Liver (tissue), 9 donors: ENCODE results near the gene OR5D16. TPM values are rescaled to one million over a fixed set of nuclear protein-coding genes. Genes with fewer than 3 reads are reported as not detected.

ENCODE experiments used
- DNase-seq: peaks from one replicate; pipeline ENCODE4 v3.0.0-alpha.2; 2017; ENCODE audit warnings: low spot score
- H3K27ac ChIP-seq, 2 donors: one replicate each; pipeline ENCODE4 v1.7.0; 2013; ENCODE audit warnings: inconsistent platforms in 2 of 2, low read length in 2 of 2, control low read depth in 1 of 2, low read depth in 1 of 2, mild to moderate bottlenecking in 1 of 2
- H3K27me3 ChIP-seq, 4 donors: one replicate each; pipeline versions ENCODE4 v1.6.1 to v1.7.0; 2013; ENCODE audit warnings: low read length in 3 of 4, inconsistent platforms in 1 of 4, mild to moderate bottlenecking in 1 of 4, moderate library complexity in 1 of 4; ENCODE audit not compliant: control insufficient read depth in 4 of 4, insufficient read depth in 4 of 4
- H3K36me3 ChIP-seq, 4 donors: one replicate each; pipeline versions ENCODE4 v1.6.1 to v1.7.0; 2013; ENCODE audit warnings: low read length in 3 of 4, mild to moderate bottlenecking in 3 of 4, low read depth in 1 of 4, moderate library complexity in 1 of 4; ENCODE audit not compliant: control insufficient read depth in 4 of 4, insufficient read depth in 3 of 4
- H3K4me1 ChIP-seq, 4 donors: one replicate each; pipeline versions ENCODE4 v1.6.1 to v1.7.0; 2013; ENCODE audit warnings: low read length in 3 of 4, mild to moderate bottlenecking in 3 of 4, moderate library complexity in 1 of 4; ENCODE audit not compliant: control insufficient read depth in 4 of 4, insufficient read depth in 4 of 4
- H3K4me3 ChIP-seq, 3 donors: one replicate each; pipeline versions ENCODE4 v1.6.1 to v1.7.0; 2013; ENCODE audit warnings: low read length in 3 of 3, control low read depth in 1 of 3, low read depth in 1 of 3, mild to moderate bottlenecking in 1 of 3
- H3K9ac ChIP-seq, 2 donors: one replicate each; pipeline ENCODE4 v1.7.0; 2013; ENCODE audit warnings: low read length in 2 of 2, mild to moderate bottlenecking in 2 of 2, moderate library complexity in 2 of 2, control low read depth in 1 of 2, low read depth in 1 of 2
- H3K9me3 ChIP-seq, 4 donors: one replicate each; pipeline versions ENCODE4 v1.6.1 to v1.7.0; 2013; ENCODE audit warnings: low read length in 3 of 4; ENCODE audit not compliant: control insufficient read depth in 4 of 4
- ATF3 ChIP-seq: IDR thresholded peaks from 2 replicates; pipeline ENCODE4 v1.6.1; 2016; ENCODE audit warnings: antibody characterized with exemption
- CTCF ChIP-seq: fragments of 150-350 bp; IDR thresholded peaks from 2 replicates; pipeline ENCODE4 v1.5.1; 2017; ENCODE audit warnings: improper control_type of control experiment, low read depth, low read length; ENCODE audit not compliant: missing input control
- FOXA1 ChIP-seq: IDR thresholded peaks from 2 replicates; pipeline ENCODE4 v1.6.1; 2016; ENCODE audit warnings: antibody characterized with exemption
- FOXA2 ChIP-seq: IDR thresholded peaks from 2 replicates; pipeline ENCODE4 v1.6.1; 2016; ENCODE audit warnings: antibody characterized with exemption
- HNF4A ChIP-seq, 2 donors: conservative IDR thresholded peaks; 2 replicates each; pipeline ENCODE4 v1.6.1; 2016; ENCODE audit warnings: antibody characterized with exemption in 2 of 2, mild to moderate bottlenecking in 2 of 2
- HNF4G ChIP-seq: IDR thresholded peaks from 2 replicates; pipeline ENCODE4 v1.6.1; 2016; ENCODE audit warnings: antibody characterized with exemption
- JUND ChIP-seq, 2 donors: IDR thresholded peaks; 2 replicates each; pipeline ENCODE4 v1.6.1; 2016; ENCODE audit warnings: antibody characterized with exemption in 2 of 2
- MAX ChIP-seq: IDR thresholded peaks from 2 replicates; pipeline ENCODE4 v1.6.1; 2016; ENCODE audit warnings: antibody characterized with exemption
- NR2F2 ChIP-seq: IDR thresholded peaks from 2 replicates; pipeline ENCODE4 v1.6.1; 2016; ENCODE audit warnings: antibody characterized with exemption
- RAD21 ChIP-seq, 2 donors: IDR thresholded peaks; 2 replicates each; pipeline ENCODE4 v1.6.1; 2016; ENCODE audit warnings: antibody characterized with exemption in 2 of 2, mild to moderate bottlenecking in 2 of 2
- REST ChIP-seq: IDR thresholded peaks from 2 replicates; pipeline ENCODE4 v1.6.1; 2016; ENCODE audit warnings: antibody characterized with exemption, mild to moderate bottlenecking
- SP1 ChIP-seq: IDR thresholded peaks from 2 replicates; pipeline ENCODE4 v1.6.1; 2018; ENCODE audit warnings: antibody characterized with exemption, mild to moderate bottlenecking
- TAF1 ChIP-seq: conservative IDR thresholded peaks from 2 replicates; pipeline ENCODE4 v1.6.1; 2016; ENCODE audit warnings: antibody characterized with exemption, mild to moderate bottlenecking
- YY1 ChIP-seq: IDR thresholded peaks from 2 replicates; pipeline ENCODE4 v1.6.1; 2016; ENCODE audit warnings: antibody characterized with exemption, mild to moderate bottlenecking
- ZBTB33 ChIP-seq: IDR thresholded peaks from 2 replicates; pipeline ENCODE4 v1.6.1; 2016; ENCODE audit warnings: antibody characterized with exemption
- WGBS: extraction: QIAGEN DNeasy Blood & Tissue Kit; methylation state at CpG from one replicate; pipeline ENCODE4 v1.1.7; 2013; 5-methylcytosine and 5-hydroxymethylcytosine counted together
- polyA plus RNA-seq, 2 donors: library from polyadenylated mRNA; stranded (reverse) in 1 of 2; unstranded in 1 of 2; fragments of 200-250 nt in 1 of 2; fragments of >200 nt in 1 of 2; fragmentation: Nextera tagmentation in 1 of 2; extraction: Ambion mirVana in 1 of 2; gene quantifications; one replicate each; pipeline versions ENCODE4 v1.2.1 to v1.2.3, GENCODE V29; 2013 to 2015
- total RNA-seq, 2 donors: library from RNA; depleted of rRNA; stranded (reverse); fragments of >200 nt; gene quantifications; one replicate each; pipeline ENCODE4 v1.2.3, GENCODE V29; 2014
- donor health status: healthy.
- donor health status: healthy.
- donor health status: healthy.
- donor health status: healthy.
- donor health status: healthy.

The OR5D16 gene
- total and polyA plus RNA-seq, 4 donors: not detected

GRCh38 chr11:55793321-55793720 is 45.2 kb upstream of the OR5D16 start:
- Histone ChIP-seq H3K9ac (no peak overlapping the region), H3K27ac (no peak overlapping the region), H3K27me3 (no peaks in the 10 kb centered on the region), H3K9me3 (no peaks in the 10 kb centered on the region), H3K36me3 (no peaks in the 10 kb centered on the region), H3K4me3 (no peak overlapping the region), H3K4me1 (no peaks in the 10 kb centered on the region)
- no peak for TF ChIP-seq NR2F2
- TF ChIP-seq RAD21 (IDR thresholded peaks at IDR 0.05): no peak
- no peak for TF ChIP-seq CTCF
- no peak for TF ChIP-seq JUND (IDR thresholded peaks at IDR 0.05)
- TF ChIP-seq FOXA1: no peak
- TF ChIP-seq TAF1: no peak
- TF ChIP-seq REST: no peak
- DNase-seq: no peak
- WGBS: 68% methylated on average over 2 of the region's 2 CpGs

GRCh38 chr11:55795256-55795655 is 43.3 kb upstream of the OR5D16 start, which contains the start of gene OR5D14:
TSS of gene OR5D14 (plus strand) at chr11:55795556. CDS start at chr11:55795556, 0 bp downstream.
- Histone ChIP-seq H3K27ac (no peak within 1 kb of the TSS), H3K36me3 (no peaks in the 10 kb centered on the region), H3K4me1 (no peaks in the 10 kb centered on the region), H3K9me3 (no peaks in the 10 kb centered on the region), H3K9ac (no peak within 1 kb of the TSS), H3K27me3 (no peaks in the 10 kb centered on the region), H3K4me3 (no peak within 1 kb of the TSS)
- TF ChIP-seq YY1 (no peak), FOXA1 (no peak), ZBTB33 (no peak), RAD21 (IDR thresholded peaks at IDR 0.05) (no peak), CTCF (no peak), MAX (no peak), SP1 (no peak), HNF4A (conservative IDR thresholded peaks at IDR 0.05) (no peak), ATF3 (no peak), HNF4G (no peak), REST (no peak), NR2F2 (no peak), FOXA2 (no peak), JUND (IDR thresholded peaks at IDR 0.05) (no peak)
- DNase-seq: no peak
